ENCODE data around the gene MORN2. TPM values are rescaled to one million over a fixed set of nuclear protein-coding genes. Genes with fewer than 3 reads are reported as not detected.
"Not testable (repeated sequence)": the region's sequence is repeated elsewhere in the genome, so short reads cannot be mapped to it uniquely, and the experiment has no call there.

Gene MORN2
- total RNA-seq, result 21.8 TPM

DNA sequence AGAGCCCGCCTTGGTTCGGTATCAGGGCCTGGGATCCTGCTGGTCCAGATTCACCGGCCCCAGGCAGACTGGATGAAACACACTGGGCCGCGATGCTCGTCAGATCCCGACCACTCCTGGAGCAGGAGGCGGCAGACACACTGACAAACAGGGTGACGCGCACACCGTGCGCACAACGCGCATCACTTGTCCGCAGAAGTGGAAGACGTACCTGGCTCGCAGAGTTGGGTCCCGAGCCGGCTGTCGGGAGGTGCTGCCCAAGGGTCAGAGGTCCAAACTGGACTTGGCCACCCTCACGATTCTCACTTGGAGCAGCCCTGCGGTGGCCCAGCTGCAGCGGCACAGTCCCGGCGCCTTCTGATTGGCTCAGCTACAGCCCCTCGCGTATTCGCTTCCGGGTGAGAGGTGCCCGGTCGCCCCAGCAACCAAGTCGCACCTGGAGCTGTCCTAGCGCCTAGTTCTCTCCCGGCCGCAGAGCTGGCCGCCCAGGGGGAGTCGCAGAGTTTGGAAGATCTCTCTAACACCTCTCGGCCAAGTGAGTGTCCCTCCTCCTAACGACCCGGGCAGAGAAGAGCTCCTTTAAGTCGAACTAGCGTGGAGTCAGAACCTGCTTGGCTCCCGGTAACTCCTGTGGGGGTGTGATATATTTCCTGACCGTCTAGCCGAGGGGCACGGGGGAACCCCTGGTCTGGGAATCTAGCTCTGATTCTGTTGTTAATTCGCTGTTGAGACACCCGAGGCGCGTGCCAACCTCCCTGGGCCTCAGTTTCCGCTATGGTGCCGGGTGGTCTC is at the start of gene MORN2, which contains the start of gene DHX57:
Gene MORN2 (plus strand): TSS at position 401 of the 792 bp plus-strand sequence.
Gene DHX57 (minus strand): TSS at position 359 of the 792 bp plus-strand sequence. CDS start 7,529 bp downstream, outside the sequence.
- peak; percentile 90 for DNase-seq (ENCODE audit: low spot score)

DNA sequence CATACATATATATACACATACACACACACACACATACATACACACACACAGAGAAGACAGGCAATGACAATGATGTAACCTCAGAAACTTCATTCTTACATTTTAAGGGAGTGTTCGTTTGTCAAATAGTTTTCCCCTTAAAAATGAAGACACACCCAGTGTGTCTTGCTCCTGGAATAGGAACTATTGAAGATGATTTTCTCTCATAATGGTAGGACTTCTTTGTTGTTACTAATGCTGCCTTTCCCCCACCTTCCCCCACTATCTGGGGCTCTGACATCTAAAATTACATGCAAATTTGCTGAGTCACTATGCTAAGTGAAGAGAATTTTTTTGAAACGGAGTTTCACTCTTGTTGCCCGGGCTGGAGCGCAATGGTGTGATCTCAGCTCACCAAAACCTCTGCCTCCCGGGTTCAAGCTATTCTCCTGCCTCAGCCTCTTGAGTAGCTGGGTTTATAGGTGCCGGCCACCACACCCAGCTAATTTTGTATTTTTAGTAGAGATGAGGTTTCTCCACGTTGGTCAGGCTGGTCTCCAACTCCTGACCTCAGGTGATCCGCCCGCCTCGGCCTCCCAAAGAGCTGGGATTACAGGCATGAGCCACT is 48.1 kb upstream of the MORN2 start:
- not testable (repeated sequence) for DNase-seq (ENCODE audit: low spot score)

DNA sequence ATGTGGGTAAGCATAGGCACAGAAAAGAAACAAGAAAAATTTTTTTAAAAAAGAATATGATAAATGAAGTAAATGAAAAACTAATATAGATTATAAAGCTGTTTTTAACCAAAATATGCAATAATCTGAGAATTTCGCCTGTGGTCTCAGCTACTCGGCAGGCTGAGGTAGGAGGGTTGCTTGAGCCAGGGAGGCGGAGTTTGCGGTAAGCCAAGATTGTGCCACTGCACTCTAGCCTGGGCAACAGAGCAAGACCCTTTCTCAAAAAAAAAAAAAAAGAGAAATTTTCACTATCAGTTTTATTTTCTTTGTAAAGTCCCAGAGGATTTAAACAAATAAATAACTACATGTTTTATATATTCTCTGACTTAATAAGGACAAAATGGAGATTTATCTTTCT is 47.3 kb upstream of the MORN2 start:
- DNase-seq (ENCODE audit: low spot score), result no peak

DNA sequence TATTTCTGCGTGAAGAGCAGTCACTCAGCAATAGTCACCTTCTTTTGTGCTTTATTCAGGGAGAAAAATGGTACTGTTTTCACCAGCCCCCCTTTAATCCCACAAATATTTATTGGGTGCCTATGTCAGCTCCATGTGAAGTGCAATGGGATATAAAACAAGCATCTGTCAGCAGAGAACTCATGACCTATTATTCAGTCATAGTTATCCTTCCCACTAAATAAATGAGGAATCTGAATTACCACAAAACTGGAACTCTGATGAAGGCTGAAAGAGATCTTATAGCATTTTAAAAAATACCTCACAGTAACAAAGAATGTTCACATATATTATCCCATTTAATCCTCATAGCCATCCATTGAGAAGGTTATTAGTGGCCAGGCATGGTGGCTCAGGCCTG is 45.8 kb upstream of the MORN2 start:
- no peak for DNase-seq (ENCODE audit: low spot score)

DNA sequence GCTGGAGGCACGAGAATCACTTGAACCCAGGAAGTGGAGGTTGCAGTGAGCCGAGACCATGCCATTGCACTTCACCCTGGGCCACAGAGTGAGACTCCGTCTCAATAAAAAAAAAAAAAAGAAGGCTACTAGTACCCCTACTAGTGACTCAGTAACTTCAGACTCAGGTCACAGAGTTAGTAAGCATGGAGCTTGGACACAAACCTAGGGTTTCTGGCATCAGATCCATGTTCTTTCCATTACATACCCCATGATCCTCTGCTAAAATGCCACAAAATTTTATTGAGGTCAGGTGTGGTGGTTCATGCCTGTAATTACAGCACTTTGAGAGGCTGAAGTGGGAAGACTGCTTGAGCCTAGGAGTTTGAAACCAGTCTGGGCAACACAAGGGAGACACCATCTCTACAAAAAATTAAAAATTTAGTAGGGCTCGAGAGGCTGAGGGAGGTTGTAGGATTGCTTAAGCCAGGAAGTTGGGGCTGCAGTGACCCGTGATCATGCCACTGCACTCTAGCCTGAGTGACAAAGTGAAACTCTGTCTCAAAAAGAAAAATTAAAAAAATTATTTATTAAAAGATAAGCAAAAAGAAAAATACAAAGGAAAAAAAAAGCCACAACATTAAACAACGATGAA is 45.1 kb upstream of the MORN2 start:
- DNase-seq (ENCODE audit: low spot score), result no peak

DNA sequence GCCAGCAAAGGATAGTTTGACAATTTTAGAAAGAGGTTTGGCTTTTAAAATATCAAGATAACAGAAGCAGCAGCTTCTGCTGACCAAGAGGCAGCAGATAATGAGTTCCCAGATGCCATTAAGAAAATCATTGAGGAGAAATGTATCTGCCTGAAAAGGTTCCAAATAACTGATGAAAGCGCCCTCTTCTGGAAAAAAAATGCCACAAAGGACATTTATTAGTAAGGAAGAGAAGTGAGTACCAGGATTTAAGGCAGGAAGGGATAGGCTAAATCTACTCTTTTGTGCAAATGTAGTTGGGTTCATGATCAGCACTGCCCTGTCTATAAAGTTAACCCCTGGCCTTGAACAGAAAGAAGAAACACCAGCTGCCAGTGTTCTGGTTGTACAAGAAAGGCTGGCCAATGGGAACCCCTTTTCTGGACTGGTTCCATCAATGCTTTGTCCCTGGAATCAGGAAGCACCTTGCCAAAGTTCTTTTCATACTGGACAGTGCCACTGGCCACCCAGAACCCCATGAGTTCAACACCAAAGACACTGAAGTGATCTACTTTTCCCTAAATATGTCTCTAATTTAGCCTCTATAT is 40.7 kb upstream of the MORN2 start:
- no peak for DNase-seq (ENCODE audit: low spot score)

DNA sequence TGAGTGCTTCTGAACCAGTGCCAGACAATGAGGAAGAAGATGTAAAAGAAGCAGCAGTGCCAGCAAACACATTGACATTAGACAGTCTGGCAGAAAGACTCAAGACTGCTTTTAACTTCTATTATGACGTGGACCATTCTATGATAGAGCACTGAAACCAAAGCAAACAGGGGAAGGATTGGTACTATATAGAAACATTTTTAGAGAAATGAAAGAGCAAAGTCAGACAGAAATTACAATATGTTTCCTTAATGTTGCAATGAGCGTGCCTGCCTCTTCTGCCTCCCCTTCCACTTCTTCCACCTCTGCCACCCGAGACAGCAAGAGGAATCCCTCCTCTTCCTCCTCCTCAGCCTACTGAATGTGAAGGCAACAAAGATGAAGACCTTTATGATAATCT is 39.8 kb upstream of the MORN2 start:
- DNase-seq (ENCODE audit: low spot score), result no peak

DNA sequence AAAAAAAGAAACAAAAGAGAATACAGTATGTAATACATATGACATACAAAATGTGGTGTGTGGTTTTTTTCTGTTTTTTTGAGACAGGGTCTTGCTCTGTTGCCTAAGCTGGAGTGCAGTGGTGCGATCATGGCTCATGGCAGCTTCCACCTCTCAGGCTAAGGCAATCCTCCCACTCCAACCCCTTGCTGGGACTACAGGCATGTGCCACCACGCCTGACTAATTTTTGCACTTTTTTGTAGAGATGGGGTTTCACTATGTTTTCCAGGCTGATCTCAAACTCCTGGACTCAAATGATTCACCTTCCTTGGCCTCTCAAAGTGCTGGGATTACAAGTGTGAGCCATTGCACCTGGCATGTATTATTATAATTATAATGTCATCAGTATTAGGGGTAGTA is 39.0 kb upstream of the MORN2 start:
- DNase-seq (ENCODE audit: low spot score), result no peak

DNA sequence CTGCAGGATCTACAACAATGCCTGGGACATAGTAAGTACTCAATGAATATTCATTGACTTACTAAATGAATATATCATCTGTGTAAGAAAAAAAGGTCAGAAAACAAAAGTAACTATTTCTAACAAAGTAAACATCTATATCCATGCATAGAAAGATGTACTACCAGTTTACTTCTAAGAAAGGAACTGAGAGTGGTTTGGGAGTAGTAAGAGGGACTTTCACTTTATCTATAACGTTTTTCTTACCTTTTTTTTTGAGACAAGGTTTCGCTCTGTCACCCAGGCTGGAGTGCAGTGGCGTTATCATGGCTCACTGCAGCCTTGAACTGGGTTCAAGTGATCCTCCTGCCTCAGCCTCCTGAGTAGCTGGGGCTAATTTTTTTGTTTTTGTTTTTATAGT is 25.7 kb upstream of the MORN2 start:
- DNase-seq (ENCODE audit: low spot score), result no peak

DNA sequence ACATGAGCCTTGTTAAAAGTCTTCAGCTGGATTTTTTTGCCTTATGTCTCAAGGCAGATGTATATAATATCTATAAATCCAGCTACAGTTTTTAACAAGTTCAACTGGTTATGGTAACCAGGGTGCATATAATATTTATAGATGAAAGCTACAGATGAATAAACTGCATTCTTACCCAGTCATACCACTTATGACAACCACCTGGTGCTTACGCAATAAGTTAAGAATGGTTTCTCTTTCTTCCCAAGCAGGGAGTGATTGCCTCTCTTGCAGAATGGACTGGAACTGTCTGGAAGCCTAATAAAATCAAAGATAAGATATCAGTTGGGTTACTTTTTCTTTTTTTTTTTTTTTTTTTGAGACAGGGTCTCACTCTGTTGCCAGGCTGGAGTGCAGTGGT is 19.6 kb upstream of the MORN2 start:
- DNase-seq (ENCODE audit: low spot score), result no peak

DNA sequence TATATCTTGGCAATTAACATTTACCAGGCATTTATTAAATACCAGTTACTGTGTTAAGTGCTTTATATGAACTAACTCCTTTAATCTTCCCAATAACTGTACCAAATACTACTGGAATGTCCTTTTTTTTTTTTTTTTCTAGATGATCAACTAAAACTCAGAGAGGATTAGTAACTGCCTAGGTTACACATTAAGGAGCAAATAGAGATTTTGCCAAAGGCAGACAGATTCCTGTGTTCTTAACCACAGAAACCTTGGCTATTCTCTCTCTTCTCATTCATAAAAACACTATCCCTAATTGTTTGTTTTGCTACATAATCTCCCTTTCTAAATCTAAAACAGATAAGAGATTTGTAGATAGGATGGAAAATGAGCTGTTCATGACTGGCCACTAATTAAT is 13.3 kb upstream of the MORN2 start:
- no peak for DNase-seq (ENCODE audit: low spot score)

DNA sequence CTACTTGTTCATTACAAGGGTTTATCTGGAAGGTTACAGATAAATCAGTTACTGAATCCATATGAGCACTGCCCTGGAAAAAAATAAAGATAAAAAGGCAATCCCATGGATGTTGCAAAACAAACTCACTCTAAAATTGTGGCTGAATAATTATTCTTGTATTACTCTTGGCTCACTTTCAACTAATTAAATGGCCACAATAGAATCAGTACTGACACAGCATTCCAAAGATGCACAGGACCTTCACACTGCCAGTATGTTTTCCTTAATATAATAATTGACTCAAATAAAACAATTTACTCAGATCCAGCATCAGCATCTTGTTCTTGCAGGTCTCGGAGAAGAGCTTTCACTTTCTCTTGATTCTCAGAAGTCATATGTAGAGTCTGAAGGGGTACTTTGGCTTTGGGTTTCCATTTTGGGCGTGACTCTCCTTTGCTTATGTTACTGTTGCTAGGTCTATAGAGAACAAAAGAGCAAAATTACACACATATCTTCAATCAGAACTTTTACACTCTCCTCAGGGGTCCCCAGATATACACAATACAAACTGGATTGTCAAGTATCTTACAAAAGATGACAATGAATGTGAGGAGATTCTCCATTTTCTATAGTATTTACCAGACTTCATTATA is 12.6 kb upstream of the MORN2 start:
- no peak for DNase-seq (ENCODE audit: low spot score)

DNA sequence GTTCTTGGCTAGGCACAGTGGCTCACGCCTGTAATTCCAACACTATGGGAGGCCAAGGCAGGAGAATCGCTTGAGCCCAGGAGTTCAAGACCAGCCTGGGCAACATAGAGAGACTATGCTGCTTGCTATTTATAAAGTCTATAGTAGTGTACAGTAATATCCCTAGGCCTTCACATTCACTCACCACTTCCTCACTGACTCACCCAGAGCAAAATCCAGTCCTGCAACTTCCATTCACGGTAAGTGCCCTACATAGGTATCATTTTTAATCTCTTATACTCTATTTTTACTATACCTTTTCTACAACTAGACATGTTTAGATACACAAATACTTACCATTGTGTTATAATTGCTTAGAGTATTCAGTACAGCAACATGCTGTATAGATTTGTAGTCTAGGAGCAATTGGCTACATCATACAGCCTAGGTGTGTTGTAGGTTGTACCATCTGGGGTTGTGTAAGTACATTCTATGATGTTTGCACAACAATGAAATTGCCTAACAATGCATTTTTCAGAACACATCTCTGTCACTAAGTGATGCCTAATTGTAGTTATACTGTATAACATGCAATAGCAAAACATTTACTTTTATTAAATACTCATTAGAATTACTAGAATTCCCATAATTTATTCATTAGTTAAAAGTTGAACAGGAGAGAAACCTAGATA is 8.9 kb upstream of the MORN2 start:
- DNase-seq (ENCODE audit: low spot score), result no peak

DNA sequence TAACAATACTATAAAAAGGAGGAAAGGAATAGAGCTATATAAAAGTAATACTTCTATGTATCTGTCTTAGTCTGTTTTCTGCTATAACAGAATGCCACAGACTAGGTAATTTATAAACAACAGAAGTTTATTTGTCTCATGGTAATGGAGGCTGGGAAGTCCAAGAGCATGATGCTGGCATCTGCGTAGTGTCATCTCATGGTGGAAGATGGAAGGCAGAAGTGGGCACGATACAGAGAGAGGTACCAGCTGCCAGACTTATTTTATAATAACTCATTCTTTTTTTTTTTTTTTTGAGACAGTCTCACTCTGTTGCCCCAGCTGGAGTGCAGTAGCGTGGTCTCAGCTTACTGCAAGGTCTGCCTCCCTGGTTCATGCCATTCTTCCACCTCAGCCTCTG is 4.3 kb upstream of the MORN2 start:
- no peak for DNase-seq (ENCODE audit: low spot score)

DNA sequence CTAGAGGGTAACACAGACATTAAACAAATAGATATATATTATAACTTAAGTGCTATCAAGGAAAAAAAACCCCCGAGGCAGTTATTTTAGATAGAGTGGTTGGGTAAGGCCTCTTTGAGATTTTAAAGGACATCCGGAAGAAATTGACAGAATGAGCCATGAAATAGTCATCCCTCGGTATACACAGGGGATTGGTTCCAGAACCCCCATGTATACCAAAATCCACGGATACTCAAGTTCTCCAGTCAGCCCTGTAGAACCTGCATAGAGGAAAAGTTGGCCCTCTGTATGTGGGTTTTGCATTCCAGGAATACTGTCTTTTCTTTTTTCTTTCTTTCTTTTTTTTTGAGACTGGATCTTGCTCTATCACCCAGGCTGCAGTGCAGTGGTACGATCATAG is 2.0 kb upstream of the MORN2 start:
- no peak for DNase-seq (ENCODE audit: low spot score)

DNA sequence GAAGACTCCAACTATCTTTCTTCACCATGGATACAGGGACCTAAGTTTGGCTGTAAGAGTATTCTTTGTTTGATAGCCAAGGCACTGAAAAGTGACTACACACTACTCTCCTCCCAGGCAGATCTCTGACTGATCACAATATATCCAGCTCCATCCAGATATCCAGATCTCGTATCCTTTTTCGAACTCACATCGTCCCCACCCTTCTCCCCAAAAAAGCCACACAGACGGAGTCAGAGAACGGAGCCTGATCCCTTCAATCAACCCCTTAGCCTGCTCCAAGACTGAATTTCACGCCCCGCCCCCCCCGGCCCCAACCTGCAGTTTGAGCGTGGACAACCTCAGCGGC is 575 bp upstream of the MORN2 start:
- DNase-seq (ENCODE audit: low spot score), result no peak

DNA sequence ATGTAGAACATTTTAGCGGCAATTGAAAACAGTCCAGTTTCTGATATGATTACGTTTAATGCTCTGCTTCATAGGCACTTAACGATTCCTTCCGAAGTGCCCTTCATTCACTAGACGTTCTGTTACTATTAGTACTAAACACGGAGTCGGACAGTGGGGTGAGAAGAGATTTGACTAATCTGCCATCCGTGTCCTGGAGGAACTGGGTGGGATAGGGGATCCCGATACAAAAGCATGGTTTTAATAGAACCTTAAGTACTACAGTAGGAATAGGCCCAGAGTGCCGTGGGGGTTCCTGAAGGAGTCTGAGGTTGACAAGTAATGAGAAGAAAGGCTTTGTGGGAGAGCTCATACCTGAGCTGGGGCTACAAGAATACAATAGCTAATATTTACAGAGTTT is 631 bp downstream of the MORN2 start:
- no peak for DNase-seq (ENCODE audit: low spot score)

DNA sequence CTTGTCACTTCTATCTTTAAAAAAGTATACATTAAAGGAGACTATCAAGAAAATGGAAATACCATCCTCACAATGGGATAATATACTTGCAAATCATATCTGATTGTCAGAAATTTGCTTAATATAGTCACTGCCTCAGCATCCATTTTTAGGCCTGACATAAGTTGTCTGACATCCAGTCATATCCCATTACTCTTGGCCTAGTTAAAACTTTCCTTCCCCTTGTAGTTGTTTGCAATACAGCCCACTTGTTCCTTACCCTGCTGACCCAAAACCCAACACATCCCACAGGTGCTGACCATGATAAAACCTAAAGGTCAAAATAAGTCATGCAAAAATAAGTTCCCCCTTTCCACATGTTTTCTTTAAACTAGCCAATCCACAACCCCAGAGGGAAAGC is 10.3 kb downstream of the MORN2 start:
- DNase-seq (ENCODE audit: low spot score), result no peak

DNA sequence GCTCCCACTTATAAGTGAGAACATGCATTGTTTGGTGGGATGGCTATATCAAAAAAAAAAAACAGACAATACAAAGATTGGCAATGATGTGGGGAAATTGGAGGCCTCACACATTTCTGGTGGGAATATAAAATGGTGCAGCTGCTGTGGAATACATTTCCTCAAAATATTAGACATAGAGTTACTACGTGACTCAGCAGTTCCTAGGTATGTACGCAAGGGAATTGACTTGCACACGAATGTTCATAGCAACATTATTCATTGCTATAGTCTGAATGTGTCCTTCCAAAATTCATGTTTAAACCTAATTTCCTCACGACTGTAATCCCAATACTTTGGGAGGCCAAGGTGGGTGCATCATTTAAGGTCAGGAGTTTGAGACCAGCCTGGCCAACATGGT is 11.6 kb downstream of the MORN2 start:
- no peak for DNase-seq (ENCODE audit: low spot score)

DNA sequence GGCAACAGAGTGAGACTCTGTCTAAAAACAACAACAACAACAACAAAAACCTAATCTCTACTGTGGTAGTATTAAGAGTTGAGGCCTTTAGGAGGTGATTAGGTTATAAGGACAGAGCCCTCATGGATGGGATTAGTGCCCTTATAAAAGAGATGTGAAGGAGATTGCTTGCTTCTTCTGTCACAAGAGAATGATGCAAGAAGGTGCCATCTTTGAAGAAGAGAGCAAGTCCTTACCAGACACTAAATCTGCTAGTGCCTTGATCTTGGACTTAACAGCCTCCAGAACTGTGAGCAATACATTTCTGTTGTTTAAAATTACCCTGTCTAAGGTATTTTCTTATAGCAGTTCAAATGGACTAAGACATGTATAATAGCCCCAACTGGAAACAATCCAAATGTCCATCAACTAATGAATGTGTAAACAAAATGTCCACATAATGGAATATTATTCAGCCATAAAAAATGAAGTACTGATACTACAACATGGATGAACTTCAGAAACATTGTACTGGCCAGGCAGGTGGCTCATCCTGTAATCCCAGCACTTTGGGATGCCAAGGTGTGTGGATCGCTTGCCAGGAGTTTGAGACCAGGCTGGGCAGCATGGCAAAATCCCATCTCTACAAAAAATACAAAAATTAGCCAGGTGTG is 12.3 kb downstream of the MORN2 start:
- DNase-seq (ENCODE audit: low spot score), result no peak

DNA sequence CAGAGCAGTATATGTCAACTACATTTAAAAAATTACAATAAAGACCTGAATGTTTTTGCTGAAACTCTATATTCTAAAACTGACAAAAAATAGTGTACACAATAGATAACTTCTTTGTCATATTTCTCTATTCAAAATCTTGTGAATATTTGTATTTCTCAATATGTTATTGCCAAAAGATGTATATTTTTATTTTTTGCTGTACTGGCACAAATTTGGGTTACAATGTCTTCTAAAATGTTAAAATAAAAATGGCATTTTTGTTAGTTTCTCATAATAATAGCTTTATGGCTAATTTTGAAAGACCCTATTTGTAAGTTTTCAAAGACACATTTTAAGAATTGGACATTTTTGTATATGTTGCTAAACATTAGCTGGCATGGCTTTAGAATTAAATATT is 13.3 kb downstream of the MORN2 start:
- no peak for DNase-seq (ENCODE audit: low spot score)
